Endothelial cell of umbilical vein (primary cell): ENCODE results near the gene SERPINE3. TPM values are rescaled to one million over a fixed set of nuclear protein-coding genes. Genes with fewer than 3 reads are reported as not detected.

ENCODE experiments used
- Bru-seq: library from RNA; stranded (reverse); fragments of 400-500 nt; gene quantifications from one replicate; lab custom pipeline; 2021; lab: Mats Ljungman, UMichigan
- BruChase-seq, 2 experiments: library from RNA; stranded (reverse); fragments of 400-500 nt; gene quantifications; one replicate each; lab custom pipeline; 2021; lab: Mats Ljungman, UMichigan
- BruUV-seq: library from RNA; stranded (reverse); fragments of 400-500 nt; replicated peaks from 2 replicates; lab custom pipeline; 2021; lab: Mats Ljungman, UMichigan
- CTCF ChIA-PET: fragments of 300-600, 350-600 bp; sonication (Branson Sonifier 250); formaldehyde crosslinking; loops from one replicate; lab custom pipeline; 2021; ENCODE audit warnings: antibody characterized with exemption, inconsistent platforms; lab: Charles Lee
- POLR2A ChIA-PET: fragments of 300-600, 350-600 bp; sonication (Branson Sonifier 250); formaldehyde crosslinking; loops from one replicate; lab custom pipeline; 2021; ENCODE audit warnings: antibody characterized with exemption, inconsistent platforms; lab: Charles Lee
- DNase-seq: peaks from one replicate; pipeline ENCODE4 v3.0.0-alpha.2; 2011; ENCODE audit warnings: low read depth, low spot score
- FAIRE-seq: peaks from 2 replicates; lab custom pipeline; 2011; peaks lifted over from hg19 to GRCh38; lab: Jason Lieb, UNC
- H2AFZ ChIP-seq: 2 replicates; pipeline ENCODE4 v1.6.0; 2012; ENCODE audit warnings: low read depth, low read length, control low read depth, inconsistent platforms
- H3K27ac ChIP-seq: 2 replicates; pipeline ENCODE4 v1.5.1; 2011; ENCODE audit warnings: low read depth, mild to moderate bottlenecking, control low read depth, low read length, moderate library complexity; ENCODE audit not compliant: insufficient read depth
- H3K27me3 ChIP-seq, 2 experiments: 2 replicates each; pipeline versions ENCODE4 v1.6.0 to v1.6.1; 2011; ENCODE audit warnings: low read length in 2 of 2, mixed read lengths in 1 of 2; ENCODE audit not compliant: control insufficient read depth in 2 of 2, insufficient read depth in 2 of 2
- H3K36me3 ChIP-seq, 2 experiments: 2 replicates in 1 of 2; 3 replicates in 1 of 2; pipeline ENCODE4 v1.5.1; 2011; ENCODE audit warnings: low read length in 2 of 2, mild to moderate bottlenecking in 1 of 2, moderate library complexity in 1 of 2; ENCODE audit not compliant: control insufficient read depth in 2 of 2, insufficient read depth in 2 of 2; ENCODE audit errors: extremely low read depth in 1 of 2
- H3K4me1 ChIP-seq: 3 replicates; pipeline ENCODE4 v1.5.1; 2011; ENCODE audit warnings: mild to moderate bottlenecking, low read length; ENCODE audit not compliant: control insufficient read depth, insufficient read depth; ENCODE audit errors: extremely low read depth
- H3K4me2 ChIP-seq: 2 replicates; pipeline ENCODE4 v1.6.1; 2011; ENCODE audit warnings: low read length, control low read depth, mixed read lengths; ENCODE audit not compliant: insufficient read depth
- H3K4me3 ChIP-seq, 3 experiments: fragments of 200-600 bp in 1 of 3; sonication (generic), shearing (Covaris generic) in 1 of 3; replicated peaks in 1 of 3; 2 replicates each; pipeline ENCODE4 v1.5.1; 2011 to 2016; ENCODE audit warnings: control low read depth in 3 of 3, low read length in 3 of 3, mild to moderate bottlenecking in 2 of 3, inconsistent platforms in 1 of 3, low read depth in 1 of 3, moderate library complexity in 1 of 3; ENCODE audit not compliant: insufficient read depth in 1 of 3
- H3K79me2 ChIP-seq: 2 replicates; pipeline ENCODE4 v1.6.0; 2012; ENCODE audit warnings: low read length, inconsistent platforms; ENCODE audit not compliant: control insufficient read depth, insufficient read depth
- H3K9ac ChIP-seq: replicated peaks from 2 replicates; pipeline ENCODE3; 2011; ENCODE audit warnings: low read length, control low read depth; ENCODE audit not compliant: insufficient read depth; ENCODE audit errors: extremely low read depth
- H3K9me1 ChIP-seq: replicated peaks from 3 replicates; pipeline ENCODE4 v1.6.0; 2011; ENCODE audit warnings: mild to moderate bottlenecking, low read length; ENCODE audit not compliant: control insufficient read depth, insufficient read depth; ENCODE audit errors: extremely low read depth
- H3K9me3 ChIP-seq: replicated peaks from 2 replicates; pipeline ENCODE4 v1.5.1; 2012; ENCODE audit warnings: low read length, inconsistent platforms; ENCODE audit not compliant: control insufficient read depth, insufficient read depth
- H4K20me1 ChIP-seq: replicated peaks from 2 replicates; pipeline ENCODE3; 2011; ENCODE audit warnings: mild to moderate bottlenecking, low read length; ENCODE audit not compliant: control insufficient read depth, insufficient read depth; ENCODE audit errors: extremely low read depth
- CTCF ChIP-seq, 2 donors: IDR thresholded peaks; 1 replicate in 1 of 2; 2 replicates in 1 of 2; pipeline ENCODE4 v1.5.1; 2011; ENCODE audit warnings: low read length in 2 of 2, mild to moderate bottlenecking in 2 of 2, moderate library complexity in 2 of 2, control low read depth in 1 of 2, inconsistent platforms in 1 of 2, low read depth in 1 of 2; ENCODE audit not compliant: insufficient read depth in 1 of 2; ENCODE audit errors: extremely low read depth in 1 of 2
- EZH2 ChIP-seq: IDR thresholded peaks from 2 replicates; pipeline ENCODE4 v1.6.1; 2012; ENCODE audit warnings: borderline replicate concordance, low read depth, mild to moderate bottlenecking, moderate library complexity, low read length, inconsistent platforms; ENCODE audit not compliant: severe bottlenecking
- FOS ChIP-seq: IDR thresholded peaks from 2 replicates; pipeline ENCODE4 v1.6.1; 2011; ENCODE audit warnings: mild to moderate bottlenecking, low read length, moderate library complexity, borderline replicate concordance; ENCODE audit not compliant: insufficient read depth
- GATA2 ChIP-seq: IDR thresholded peaks from 2 replicates; pipeline ENCODE4 v1.7.0; 2011; ENCODE audit warnings: low read depth, mild to moderate bottlenecking, moderate library complexity, mixed read lengths, low read length; ENCODE audit not compliant: insufficient read length, insufficient read depth
- JUN ChIP-seq: IDR thresholded peaks from 2 replicates; pipeline ENCODE4 v1.6.1; 2011; ENCODE audit warnings: borderline replicate concordance, low read depth; ENCODE audit not compliant: insufficient read length, insufficient read depth
- MYC ChIP-seq: IDR thresholded peaks from one replicate; pipeline ENCODE4 v1.6.1; 2011; ENCODE audit warnings: mild to moderate bottlenecking, low read depth, low read length
- POLR2A ChIP-seq: IDR thresholded peaks from 2 replicates; pipeline ENCODE4 v1.6.1; 2012; ENCODE audit warnings: low read depth, mild to moderate bottlenecking, control low read depth, low read length
- POLR2AphosphoS5 ChIP-seq: IDR thresholded peaks from 2 replicates; pipeline ENCODE4 v1.6.1; 2012; ENCODE audit warnings: low read depth, mild to moderate bottlenecking, control low read depth, low read length, moderate library complexity; ENCODE audit not compliant: insufficient read depth
- dilution Hi-C: fragments of 300-500 bp; cut with MboI; formaldehyde crosslinking; loops from one replicate; pipeline ENCODE4 v1.15.0; 2019; ENCODE audit warnings: low sequenced_read_pairs; ENCODE audit not compliant: extremely low pct_ligation_motif_present
- intact Hi-C: fragments of 100-400 bp; cut with micrococcal nuclease; formaldehyde crosslinking; loops from one replicate; pipeline ENCODE4 v1.10.0; 2022
- long read RNA-seq: library from polyadenylated mRNA; stranded (forward); transcript quantifications from one replicate; pipeline ENCODE4 v2.0.0, GENCODE V29; 2021
- polyA minus RNA-seq, 3 experiments: library from RNA; depleted of rRNA, polyadenylated mRNA; stranded (reverse); fragments of >200 nt; gene quantifications; 1 replicate in 1 of 3; 2 replicates in 2 of 3; pipeline ENCODE4 v1.2.3, GENCODE V29; 2011
- polyA plus RNA-seq, 4 experiments: library from polyadenylated mRNA; depleted of rRNA in 3 of 4; stranded (reverse) in 3 of 4; unstranded in 1 of 4; fragments of >200 nt; gene quantifications; 2 replicates each; pipeline versions ENCODE4 v1.2.1 to v1.2.3, GENCODE V29; 2011 to 2012; ENCODE audit warnings: missing spikeins in 1 of 4
- total RNA-seq: library from RNA; stranded (reverse); gene quantifications from 2 replicates; pipeline ENCODE4 v1.2.3, GENCODE V29; 2021
- TF ChIP-seq, protein P1 (sequence below): IDR thresholded peaks from 2 replicates; pipeline ENCODE4 v1.6.1; 2011; ENCODE audit not compliant: insufficient read depth, insufficient read length

The SERPINE3 gene
- total RNA-seq (not detected in 2 replicates), polyA plus RNA-seq (not detected in 2 replicates), polyA minus RNA-seq (not detected in 2 replicates), Bru-seq, nascent RNA (percentile 3 among the genes with signal in this experiment), BruChase-seq, experiment 1, labeled RNA remaining after a 6-hour chase (percentile 4 among the genes with signal in this experiment), BruChase-seq, experiment 2, labeled RNA remaining after a 2-hour chase (percentile 9 among the genes with signal in this experiment)
- polyA plus RNA-seq (2011; cell fraction: cytosol; rRNA removed): not detected in 2 replicates
- polyA plus RNA-seq (2011; cell fraction: nucleus; rRNA removed): not detected in 2 replicates
- polyA plus RNA-seq (2012): not detected in 2 replicates
- not detected for polyA minus RNA-seq (2011; cell fraction: cytosol; rRNA and poly(A)+ RNA removed)
- polyA minus RNA-seq (2011; cell fraction: nucleus; rRNA and poly(A)+ RNA removed): not detected in 2 replicates
- long read RNA-seq, partial matches to known transcripts: 0 of 3 reads
- long read RNA-seq, other reads (novel, unspliced or antisense): 3 of 3 reads

- no peaks in the 10 kb centered on the region for H3K4me1 ChIP-seq
- no peak within 1 kb of the TSS for H3K4me3 ChIP-seq
- no peaks in the 10 kb centered on the region for H3K9me1 ChIP-seq
- ChIA-PET CTCF (no interaction called here), POLR2A (no interaction called here)
- intact Hi-C loops (no loop called here), dilution Hi-C loops (no loop called here)
- H3K4me2 ChIP-seq: no peak within 1 kb of the TSS
- H3K27me3 ChIP-seq: peaks cover 0 to 1% of the 10 kb centered on the region in 2 experiments
- FAIRE-seq: no peak
- no peak within 1 kb of the TSS for H2AFZ ChIP-seq
- no peaks in the 10 kb centered on the region for H3K36me3 ChIP-seq
- H3K9me3 ChIP-seq: no peaks in the 10 kb centered on the region
- DNase-seq: no peak
- no peaks in the 10 kb centered on the region for H3K79me2 ChIP-seq
- no peak within 1 kb of the TSS for H3K9ac ChIP-seq
- no peak within 1 kb of the TSS for H3K27ac ChIP-seq
- BruUV-seq: no TSS peak
- no peaks in the 10 kb centered on the region for H4K20me1 ChIP-seq
- TF ChIP-seq CTCF (IDR thresholded peaks at IDR 0.05; ENCODE audit: extremely low read depth in 1 of 2, insufficient read depth in 1 of 2, low read depth in 1 of 2, low read length in 2 of 2) (no peak), EZH2 (no peak), POLR2AphosphoS5 (no peak), POLR2A (no peak), GATA2 (no peak), JUN (no peak), MYC (no peak), FOS (no peak)
- TF ChIP-seq, protein P1, sequence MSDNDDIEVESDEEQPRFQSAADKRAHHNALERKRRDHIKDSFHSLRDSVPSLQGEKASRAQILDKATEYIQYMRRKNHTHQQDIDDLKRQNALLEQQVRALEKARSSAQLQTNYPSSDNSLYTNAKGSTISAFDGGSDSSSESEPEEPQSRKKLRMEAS: no peak
These were observed at the start of gene SERPINE3 for GRCh38 chr13:51339354-51339753. Gene SERPINE3, plus strand, starts transcription at chr13:51339691. Its CDS starts 1,401 bp downstream, at chr13:51341092.
